C4-2B (cell line): ENCODE measurements around the gene MUC6.

ENCODE experiments used
- ZFX ChIP-seq: fragments of 450-650 bp; IDR thresholded peaks from 2 replicates; pipeline ENCODE4 v1.6.1; 2017
- TF ChIP-seq, protein P1 (sequence below): fragments of 450-650 bp; conservative IDR thresholded peaks from 2 replicates; pipeline ENCODE4 v1.5.1; 2017; ENCODE audit warnings: mild to moderate bottlenecking

DNA sequence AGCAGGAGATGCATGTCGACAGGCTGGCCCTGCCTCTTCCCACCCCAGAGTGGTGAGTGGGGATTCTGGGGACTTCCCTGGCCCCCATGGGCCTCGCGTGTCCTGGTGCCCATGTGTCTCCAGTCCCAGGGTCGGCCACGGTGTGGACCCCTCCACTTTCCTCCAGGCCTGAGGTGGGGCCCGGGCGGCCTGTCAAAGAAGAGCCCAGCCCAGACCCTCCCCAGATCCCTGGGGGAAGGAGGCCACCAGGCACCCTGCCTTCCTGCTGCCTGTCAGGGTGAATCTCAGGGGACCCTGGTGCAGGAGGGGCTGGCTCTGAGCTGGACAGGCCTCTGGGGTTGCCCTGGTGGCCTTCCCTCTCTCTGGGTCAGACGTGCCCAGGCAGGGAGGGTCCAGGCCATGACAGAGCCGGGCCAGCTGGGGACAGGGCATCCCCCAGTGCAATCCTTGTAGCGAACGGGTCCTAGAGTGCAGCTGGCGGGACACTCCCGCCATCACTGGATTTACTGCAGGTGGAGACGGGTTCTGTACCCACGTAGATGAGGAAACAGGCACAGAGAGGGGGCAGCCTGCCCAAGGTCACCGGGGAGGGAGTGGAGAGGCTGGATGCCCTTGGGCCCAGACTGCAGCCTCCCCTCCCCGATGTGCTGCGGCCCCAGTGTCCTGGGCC is 13.5 kb upstream of the MUC6 start:
- TF ChIP-seq, protein P1, sequence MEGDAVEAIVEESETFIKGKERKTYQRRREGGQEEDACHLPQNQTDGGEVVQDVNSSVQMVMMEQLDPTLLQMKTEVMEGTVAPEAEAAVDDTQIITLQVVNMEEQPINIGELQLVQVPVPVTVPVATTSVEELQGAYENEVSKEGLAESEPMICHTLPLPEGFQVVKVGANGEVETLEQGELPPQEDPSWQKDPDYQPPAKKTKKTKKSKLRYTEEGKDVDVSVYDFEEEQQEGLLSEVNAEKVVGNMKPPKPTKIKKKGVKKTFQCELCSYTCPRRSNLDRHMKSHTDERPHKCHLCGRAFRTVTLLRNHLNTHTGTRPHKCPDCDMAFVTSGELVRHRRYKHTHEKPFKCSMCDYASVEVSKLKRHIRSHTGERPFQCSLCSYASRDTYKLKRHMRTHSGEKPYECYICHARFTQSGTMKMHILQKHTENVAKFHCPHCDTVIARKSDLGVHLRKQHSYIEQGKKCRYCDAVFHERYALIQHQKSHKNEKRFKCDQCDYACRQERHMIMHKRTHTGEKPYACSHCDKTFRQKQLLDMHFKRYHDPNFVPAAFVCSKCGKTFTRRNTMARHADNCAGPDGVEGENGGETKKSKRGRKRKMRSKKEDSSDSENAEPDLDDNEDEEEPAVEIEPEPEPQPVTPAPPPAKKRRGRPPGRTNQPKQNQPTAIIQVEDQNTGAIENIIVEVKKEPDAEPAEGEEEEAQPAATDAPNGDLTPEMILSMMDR: no peak
- TF ChIP-seq ZFX: no peak
